Neural progenitor cell (in vitro differentiated cells): Measurements from ENCODE around the gene CYP26C1. TPM values are rescaled to one million over a fixed set of nuclear protein-coding genes. Genes with fewer than 3 reads are reported as not detected.

Experiments used
- DNase-seq: peaks from one replicate; pipeline ENCODE4 v3.0.0-alpha.2; 2016; ENCODE audit warnings: low spot score
- H2AFZ ChIP-seq: fragments of 200-600 bp; sonication (generic); replicated peaks from 2 replicates; pipeline ENCODE4 v1.6.1; 2016; ENCODE audit warnings: antibody characterized with exemption
- H3F3A ChIP-seq: fragments of 200-600 bp; sonication (generic); 2 replicates; pipeline ENCODE4 v1.6.1; 2016; ENCODE audit warnings: antibody characterized with exemption, low read depth
- H3K27ac ChIP-seq: fragments of 200-600 bp; sonication (generic); 2 replicates; pipeline ENCODE4 v1.5.1; 2016; ENCODE audit warnings: mild to moderate bottlenecking
- H3K27me3 ChIP-seq: fragments of 200-600 bp; sonication (generic); 2 replicates; pipeline ENCODE4 v1.6.1; 2016; ENCODE audit warnings: mild to moderate bottlenecking, moderate library complexity
- H3K36me3 ChIP-seq: fragments of 200-600 bp; sonication (generic); 2 replicates; pipeline ENCODE4 v1.5.1; 2016
- H3K4me1 ChIP-seq: fragments of 200-600 bp; sonication (generic); 2 replicates; pipeline ENCODE4 v1.6.1; 2016; ENCODE audit warnings: mixed run types
- H3K4me2 ChIP-seq: fragments of 200-600 bp; sonication (generic); 2 replicates; pipeline ENCODE4 v1.6.1; 2016
- H3K4me3 ChIP-seq: fragments of 200-600 bp; sonication (generic); 2 replicates; pipeline ENCODE4 v1.5.1; 2016
- H3K79me2 ChIP-seq: fragments of 200-600 bp; sonication (generic); 2 replicates; pipeline ENCODE4 v1.6.1; 2016; ENCODE audit warnings: low read depth
- H3K9ac ChIP-seq: fragments of 200-600 bp; sonication (generic); 2 replicates; pipeline ENCODE4 v1.6.1; 2016
- H3K9me3 ChIP-seq: fragments of 200-600 bp; sonication (generic); 2 replicates; pipeline ENCODE4 v1.5.1; 2016; ENCODE audit warnings: low read depth
- H4K20me1 ChIP-seq: fragments of 200-600 bp; sonication (generic); 2 replicates; pipeline ENCODE4 v1.6.1; 2016; ENCODE audit warnings: low read depth
- H3K27ac Mint-ChIP-seq: 3 replicates; pipeline ENCODE4 v1.8.0; 2021; ENCODE audit warnings: mixed read lengths
- H3K27me3 Mint-ChIP-seq: 2 replicates; pipeline ENCODE4 v1.8.0; 2022; ENCODE audit warnings: low read depth, mild to moderate bottlenecking, inconsistent platforms, moderate library complexity, mixed read lengths; ENCODE audit not compliant: insufficient read depth
- H3K36me3 Mint-ChIP-seq: 3 replicates; pipeline ENCODE4 v1.8.0; 2021; ENCODE audit warnings: mixed read lengths
- H3K4me1 Mint-ChIP-seq: 3 replicates; pipeline ENCODE4 v1.8.0; 2021; ENCODE audit warnings: mixed read lengths
- H3K4me3 Mint-ChIP-seq: 3 replicates; pipeline ENCODE4 v1.8.0; 2021; ENCODE audit warnings: mild to moderate bottlenecking, moderate library complexity, mixed read lengths
- H3K9me3 Mint-ChIP-seq: 3 replicates; pipeline ENCODE4 v1.8.0; 2020; ENCODE audit warnings: mixed read lengths
- CTCF ChIP-seq: fragments of 200-600 bp; sonication (generic); IDR thresholded peaks from 2 replicates; pipeline ENCODE4 v1.5.1; 2017; ENCODE audit warnings: antibody characterized with exemption, mild to moderate bottlenecking
- EZH2 ChIP-seq: fragments of 200-600 bp; sonication (generic); IDR thresholded peaks from 2 replicates; pipeline ENCODE4 v1.6.1; 2017; ENCODE audit warnings: antibody characterized with exemption, mild to moderate bottlenecking, moderate library complexity
- EZH2phosphoT487 ChIP-seq: fragments of 200-600 bp; sonication (generic); IDR thresholded peaks from 2 replicates; pipeline ENCODE4 v1.6.1; 2017; ENCODE audit warnings: antibody characterized with exemption
- total RNA-seq: library from RNA; depleted of rRNA; stranded (reverse); fragments of >200 nt; gene quantifications from 2 replicates; pipeline ENCODE4 v1.2.3, GENCODE V29; 2015; ENCODE audit warnings: low replicate concordance

Gene CYP26C1
- total RNA-seq, 1 donor from 2014 or later = 0.04 TPM

- Histone ChIP-seq H3F3A (peaks cover 18% of the 10 kb centered on the region), H3K9me3 (no peaks in the 10 kb centered on the region), H3K9ac (no peak overlapping the region), H2AFZ (no peak overlapping the region), H3K4me3 (no peak overlapping the region), H4K20me1 (no peaks in the 10 kb centered on the region), H3K27me3 (no peaks in the 10 kb centered on the region), H3K36me3 (no peaks in the 10 kb centered on the region), H3K27ac (no peak overlapping the region), H3K79me2 (no peaks in the 10 kb centered on the region), H3K4me2 (no peak overlapping the region), H3K4me1 (peaks cover 9% of the 10 kb centered on the region)
- DNase-seq = no peak
- no peak overlapping the region for H3K4me3 Mint-ChIP-seq
- H3K36me3 Mint-ChIP-seq = peaks cover 2% of the 10 kb centered on the region
- H3K27me3 Mint-ChIP-seq = no peaks in the 10 kb centered on the region
- H3K9me3 Mint-ChIP-seq = no peaks in the 10 kb centered on the region
- no peak overlapping the region for H3K27ac Mint-ChIP-seq
- TF ChIP-seq EZH2 (no peak), CTCF (no peak), EZH2phosphoT487 (no peak)
- H3K4me1 Mint-ChIP-seq = peaks cover 3% of the 10 kb centered on the region
Observed at GRCh38 chr10:93039110-93039509, 21.5 kb upstream of the CYP26C1 start.

DNA sequence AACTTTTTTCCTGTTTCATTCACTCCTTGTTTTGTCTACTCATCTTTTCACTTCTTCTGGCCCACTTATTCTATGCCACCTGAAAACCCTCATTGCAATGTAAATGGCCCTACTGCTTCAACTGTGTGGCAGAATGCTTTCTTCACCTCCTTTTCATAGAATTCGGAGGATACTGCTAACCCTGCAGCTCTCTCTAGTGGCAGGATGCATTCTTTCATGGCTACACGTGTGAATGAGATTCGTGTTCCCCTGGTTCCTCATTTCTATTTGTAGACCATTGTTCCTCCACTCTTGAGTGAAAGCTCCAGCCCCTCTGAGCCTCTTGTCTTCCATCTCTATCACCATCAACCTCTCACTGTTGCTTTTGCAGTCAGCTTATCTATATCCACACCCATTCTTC, 20.9 kb upstream of the CYP26C1 start:
- no peaks in the 10 kb centered on the region for H3K79me2 ChIP-seq
- H4K20me1 ChIP-seq = no peaks in the 10 kb centered on the region
- no peak overlapping the region for H3K9ac ChIP-seq
- Mint-ChIP-seq H3K4me3 (no peak overlapping the region), H3K27ac (no peak overlapping the region), H3K36me3 (peaks cover 2% of the 10 kb centered on the region), H3K4me1 (peaks cover 3% of the 10 kb centered on the region), H3K9me3 (no peaks in the 10 kb centered on the region), H3K27me3 (no peaks in the 10 kb centered on the region)
- DNase-seq = peak; percentile 53
- no peak overlapping the region for H3K4me2 ChIP-seq
- H3K4me3 ChIP-seq = no peak overlapping the region
- peaks cover 18% of the 10 kb centered on the region for H3F3A ChIP-seq
- no peaks in the 10 kb centered on the region for H3K9me3 ChIP-seq
- H3K27ac ChIP-seq = no peak overlapping the region
- H2AFZ ChIP-seq = no peak overlapping the region
- peaks cover 4% of the 10 kb centered on the region for H3K4me1 ChIP-seq
- no peaks in the 10 kb centered on the region for H3K36me3 ChIP-seq
- H3K27me3 ChIP-seq = no peaks in the 10 kb centered on the region
- TF ChIP-seq EZH2phosphoT487 (no peak), EZH2 (no peak), CTCF (peak; percentile 47)

DNA sequence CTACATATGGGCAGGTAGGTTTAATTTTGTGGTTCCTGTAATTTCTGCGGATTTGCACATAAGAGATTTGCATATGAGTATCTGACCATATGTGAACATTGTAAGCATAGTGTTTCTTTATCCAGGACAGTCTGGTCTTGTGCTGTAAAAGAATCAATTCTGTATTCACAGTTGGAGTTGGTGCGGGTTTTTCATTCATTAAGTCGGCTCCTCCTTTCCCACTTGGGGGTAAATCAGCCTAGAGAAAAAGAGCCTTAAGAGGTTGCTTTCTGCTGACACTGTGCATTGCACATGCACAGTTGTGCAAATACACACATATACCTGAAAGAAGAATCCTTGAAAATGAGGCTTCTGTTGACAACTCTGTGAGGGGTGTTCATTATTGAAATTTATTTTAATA, 6.1 kb upstream of the CYP26C1 start:
- H4K20me1 ChIP-seq = no peaks in the 10 kb centered on the region
- DNase-seq = peak; percentile 65
- H3K4me3 ChIP-seq = no peak overlapping the region
- no peak overlapping the region for H2AFZ ChIP-seq
- H3K27me3 Mint-ChIP-seq = peaks cover 5% of the 10 kb centered on the region
- no peak overlapping the region for H3K4me3 Mint-ChIP-seq
- peaks cover 5% of the 10 kb centered on the region for H3K27me3 ChIP-seq
- peak overlapping the region; percentile 58 for H3K4me2 ChIP-seq
- H3K27ac Mint-ChIP-seq = no peak overlapping the region
- no peak overlapping the region for H3K9ac ChIP-seq
- no peak overlapping the region for H3K27ac ChIP-seq
- peaks cover 49% of the 10 kb centered on the region for H3F3A ChIP-seq
- H3K4me1 ChIP-seq = peaks cover 65% of the 10 kb centered on the region
- H3K9me3 Mint-ChIP-seq = peaks cover 5% of the 10 kb centered on the region
- peaks cover 16% of the 10 kb centered on the region for H3K4me1 Mint-ChIP-seq
- H3K79me2 ChIP-seq = no peaks in the 10 kb centered on the region
- H3K36me3 ChIP-seq = no peaks in the 10 kb centered on the region
- H3K36me3 Mint-ChIP-seq = peaks cover 18% of the 10 kb centered on the region
- TF ChIP-seq EZH2phosphoT487 (no peak), EZH2 (no peak), CTCF (no peak)
- no peaks in the 10 kb centered on the region for H3K9me3 ChIP-seq
